Hepatocyte (in vitro differentiated cells): ENCODE results near the gene SCN9A. TPM values are rescaled to one million over a fixed set of nuclear protein-coding genes. Genes with fewer than 3 reads are reported as not detected.

Experiments
- DNase-seq: peaks from one replicate; pipeline ENCODE4 v3.0.0-alpha.2; 2016; ENCODE audit warnings: low spot score
- H2AFZ ChIP-seq: fragments of 200-600 bp; sonication (generic); 2 replicates; pipeline ENCODE4 v1.6.0; 2016; ENCODE audit warnings: antibody characterized with exemption, mild to moderate bottlenecking
- H3K27ac ChIP-seq: fragments of 200-600 bp; sonication (generic); 2 replicates; pipeline ENCODE4 v1.5.1; 2016; ENCODE audit warnings: mild to moderate bottlenecking
- H3K27me3 ChIP-seq: fragments of 200-600 bp; sonication (generic); 2 replicates; pipeline ENCODE4 v1.6.1; 2016
- H3K36me3 ChIP-seq: fragments of 200-600 bp; sonication (generic); replicated peaks from 2 replicates; pipeline ENCODE4 v1.5.1; 2016; ENCODE audit warnings: low read depth; ENCODE audit not compliant: insufficient read depth
- H3K4me1 ChIP-seq: fragments of 200-600 bp; sonication (generic); 2 replicates; pipeline ENCODE4 v1.5.1; 2016; ENCODE audit warnings: mild to moderate bottlenecking, moderate library complexity; ENCODE audit not compliant: insufficient read depth
- H3K4me2 ChIP-seq: fragments of 200-600 bp; sonication (generic); 2 replicates; pipeline ENCODE4 v1.6.0; 2016
- H3K4me3 ChIP-seq: fragments of 200-600 bp; sonication (generic); 2 replicates; pipeline ENCODE4 v1.5.1; 2016; ENCODE audit warnings: mild to moderate bottlenecking
- H3K79me2 ChIP-seq: fragments of 200-600 bp; sonication (generic); 2 replicates; pipeline ENCODE4 v1.6.0; 2017; ENCODE audit warnings: mild to moderate bottlenecking
- H3K9me2 ChIP-seq: fragments of 200-600 bp; sonication (generic); replicated peaks from 2 replicates; pipeline ENCODE4 v1.6.0; 2017; ENCODE audit warnings: mild to moderate bottlenecking; ENCODE audit not compliant: insufficient read depth
- H3K9me3 ChIP-seq: fragments of 200-600 bp; sonication (generic); 2 replicates; pipeline ENCODE4 v1.5.1; 2016; ENCODE audit warnings: low read depth, mild to moderate bottlenecking
- H4K20me1 ChIP-seq: fragments of 200-600 bp; sonication (generic); 2 replicates; pipeline ENCODE4 v1.6.0; 2016; ENCODE audit warnings: mild to moderate bottlenecking; ENCODE audit not compliant: insufficient read depth, poor library complexity, severe bottlenecking
- CTCF ChIP-seq: fragments of 200-600 bp; sonication (generic); IDR thresholded peaks from 2 replicates; pipeline ENCODE4 v1.5.1; 2016; ENCODE audit warnings: antibody characterized with exemption, mild to moderate bottlenecking; ENCODE audit not compliant: poor library complexity
- EZH2 ChIP-seq: fragments of 200-600 bp; sonication (generic); IDR thresholded peaks from 2 replicates; pipeline ENCODE4 v1.6.1; 2016; ENCODE audit warnings: antibody characterized with exemption, mild to moderate bottlenecking, borderline replicate concordance
- EZH2phosphoT487 ChIP-seq: fragments of 200-600 bp; sonication (generic); IDR thresholded peaks from one replicate; pipeline ENCODE4 v1.6.1; 2018; ENCODE audit warnings: antibody characterized with exemption, mild to moderate bottlenecking, low read depth, moderate library complexity; ENCODE audit not compliant: unreplicated experiment, severe bottlenecking
- WGBS: methylation state at CpG from one replicate; pipeline ENCODE4 v1.1.6; 2016; ENCODE audit warnings: low lambda C conversion rate; ENCODE audit errors: missing lambda C conversion rate; 5-methylcytosine and 5-hydroxymethylcytosine counted together
- polyA plus RNA-seq: library from polyadenylated mRNA; unstranded; fragments of >200 nt; fragmentation: Nextera tagmentation; extraction: Ambion mirVana; gene quantifications from 2 replicates; pipeline ENCODE4 v1.2.1, GENCODE V29; 2016
- total RNA-seq: library from RNA; depleted of rRNA; stranded (reverse); fragments of >200 nt; gene quantifications from 2 replicates; pipeline ENCODE4 v1.2.3, GENCODE V29; 2014

Gene SCN9A
- total and polyA plus RNA-seq, 2 experiments from 2014 or later, result 5.1 to 11.7 TPM

GRCh38 chr2:166184789-166185188 is 191.0 kb downstream of the SCN9A start:
- Histone ChIP-seq H3K27ac (no peak overlapping the region), H3K4me1 (peaks cover 3% of the 10 kb centered on the region), H3K4me2 (no peak overlapping the region), H3K9me3 (no peaks in the 10 kb centered on the region), H3K27me3 (no peaks in the 10 kb centered on the region), H4K20me1 (no peaks in the 10 kb centered on the region), H3K9me2 (no peaks in the 10 kb centered on the region), H3K36me3 (no peaks in the 10 kb centered on the region), H2AFZ (no peak overlapping the region), H3K79me2 (no peaks in the 10 kb centered on the region), H3K4me3 (no peak overlapping the region)
- 58% methylated on average over 3 of the region's 3 CpGs for WGBS
- TF ChIP-seq CTCF, result no peak
- TF ChIP-seq EZH2phosphoT487, result no peak
- TF ChIP-seq EZH2, result no peak
- peak; percentile 26 for DNase-seq

GRCh38 chr2:166181813-166182154 is 194.0 kb downstream of the SCN9A start:
- WGBS, result 50% methylated on average over 3 of the region's 3 CpGs
- DNase-seq, result no peak
- Histone ChIP-seq H3K36me3 (no peaks in the 10 kb centered on the region), H3K9me2 (no peaks in the 10 kb centered on the region), H3K4me3 (no peak overlapping the region), H3K4me1 (peaks cover 3% of the 10 kb centered on the region), H3K9me3 (no peaks in the 10 kb centered on the region), H2AFZ (no peak overlapping the region), H3K79me2 (no peaks in the 10 kb centered on the region), H3K27me3 (no peaks in the 10 kb centered on the region), H4K20me1 (no peaks in the 10 kb centered on the region), H3K4me2 (no peak overlapping the region), H3K27ac (no peak overlapping the region)
- TF ChIP-seq EZH2 (no peak), EZH2phosphoT487 (no peak), CTCF (no peak)

- H3K27ac ChIP-seq, result no peak overlapping the region
- peak overlapping the region; percentile 12 for H3K4me2 ChIP-seq
- no peaks in the 10 kb centered on the region for H4K20me1 ChIP-seq
- H3K36me3 ChIP-seq, result no peaks in the 10 kb centered on the region
- no peaks in the 10 kb centered on the region for H3K27me3 ChIP-seq
- H3K9me3 ChIP-seq, result no peaks in the 10 kb centered on the region
- peak; percentile 74 for DNase-seq
- H3K9me2 ChIP-seq, result no peaks in the 10 kb centered on the region
- H3K4me1 ChIP-seq, result peaks cover 3% of the 10 kb centered on the region
- H2AFZ ChIP-seq, result no peak overlapping the region
- TF ChIP-seq EZH2, result no peak
- no peak for TF ChIP-seq EZH2phosphoT487
- TF ChIP-seq CTCF, result peak; percentile 59
- no peak overlapping the region for H3K4me3 ChIP-seq
- no peaks in the 10 kb centered on the region for H3K79me2 ChIP-seq
- WGBS, result 58% methylated on average over 24 of the region's 24 CpGs
Measured at GRCh38 chr2:166180951-166181812, 194.6 kb downstream of the SCN9A start.
